SW 1271 (cell line): Measurements from ENCODE around the gene ANKRD13B.

ENCODE experiments used
- DNase-seq, 2 experiments: peaks; one replicate each; lab custom pipeline; 2025; lab: John Stamatoyannopoulos, UW

ANKRD13B gene

GRCh38 chr17:29568331-29569244, 24.3 kb upstream of the ANKRD13B start, which contains the start of gene TP53I13:
Gene TP53I13 (plus strand): TSS chr17:29568701. CDS start chr17:29568759, 58 bp downstream.
- DNase-seq, result peak; percentile 65 to 81

GRCh38 chr17:29569245-29569950, 23.5 kb upstream of the ANKRD13B start:
- DNase-seq, result peak; percentile 36 to 37

GRCh38 chr17:29570521-29570920, 22.4 kb upstream of the ANKRD13B start:
- no peak for DNase-seq

GRCh38 chr17:29571486-29571882, 21.4 kb upstream of the ANKRD13B start:
- no peak for DNase-seq

- DNase-seq, result no peak
These were observed 20.9 kb upstream of the ANKRD13B start for GRCh38 chr17:29571883-29572681.

GRCh38 chr17:29572691-29573557, 20.0 kb upstream of the ANKRD13B start:
- DNase-seq, result no peak

- DNase-seq, result no peak
These were observed 19.4 kb upstream of the ANKRD13B start for GRCh38 chr17:29573558-29573869.

- no peak for DNase-seq
These were observed 18.8 kb upstream of the ANKRD13B start for GRCh38 chr17:29573871-29574731.

GRCh38 chr17:29574732-29575510, 18.0 kb upstream of the ANKRD13B start:
- no peak for DNase-seq

GRCh38 chr17:29575511-29576213, 17.3 kb upstream of the ANKRD13B start:
- DNase-seq, result no peak

GRCh38 chr17:29576214-29577000, 16.5 kb upstream of the ANKRD13B start:
- no peak for DNase-seq

- no peak for DNase-seq
These were observed 15.9 kb upstream of the ANKRD13B start for GRCh38 chr17:29577001-29577370.

- DNase-seq, result no peak
These were observed 15.3 kb upstream of the ANKRD13B start for GRCh38 chr17:29577385-29578211.

- no peak for DNase-seq
These were observed 14.1 kb upstream of the ANKRD13B start for GRCh38 chr17:29578626-29579485.

- DNase-seq, result peak; percentile 43 to 62
These were observed 12.8 kb upstream of the ANKRD13B start for GRCh38 chr17:29579866-29580771.
